Measurements from ENCODE around the gene PACRG.

Gene PACRG

GRCh38 chr6:163352011-163352685, 624.4 kb downstream of the PACRG start:
- no peak for TF ChIP-seq TAF1 (IDR thresholded peaks at IDR 0.05; ENCODE audit: low read depth, low read length)
- TF ChIP-seq PAX5 (IDR thresholded peaks at IDR 0.05; ENCODE audit: insufficient read depth, low read length, severe bottlenecking) = no peak
- no peak for TF ChIP-seq POLR2A (IDR thresholded peaks at IDR 0.05; ENCODE audit: low read depth, low read length)
- TF ChIP-seq POLR2AphosphoS5 (IDR thresholded peaks at IDR 0.05; ENCODE audit: low read depth, low read length) = no peak
- no peak for TF ChIP-seq POU2F2 (IDR thresholded peaks at IDR 0.05; ENCODE audit: low read depth, low read length)
- TF ChIP-seq SPI1 (IDR thresholded peaks at IDR 0.05; ENCODE audit: low read depth, low read length) = no peak
- no peak for FAIRE-seq
- no peak for DNase-seq (ENCODE audit: insufficient read length, low spot score)

DNA sequence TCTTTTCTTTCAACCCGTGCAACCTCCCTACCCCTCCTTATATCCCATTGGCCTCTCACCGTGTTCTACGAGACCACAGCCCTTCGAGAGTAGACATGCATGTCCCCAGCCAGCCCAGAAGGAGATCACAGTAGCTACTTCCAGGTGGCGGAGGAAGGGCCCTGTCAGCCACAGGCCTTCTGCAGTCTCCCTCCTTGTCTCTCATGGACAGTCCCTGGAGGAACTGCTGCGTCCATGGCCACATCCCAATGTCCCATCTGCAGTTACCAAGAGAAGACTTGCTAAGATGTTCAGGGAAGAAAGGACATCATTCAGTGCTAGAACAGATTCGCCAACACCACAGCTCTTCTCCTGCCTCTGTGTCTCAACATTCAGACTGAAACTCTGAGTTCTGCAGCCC, 625.2 kb downstream of the PACRG start:
- no peak for TF ChIP-seq POU2F2 (IDR thresholded peaks at IDR 0.05; ENCODE audit: low read depth, low read length)
- TF ChIP-seq POLR2A (IDR thresholded peaks at IDR 0.05; ENCODE audit: low read depth, low read length) = no peak
- no peak for TF ChIP-seq SPI1 (IDR thresholded peaks at IDR 0.05; ENCODE audit: low read depth, low read length)
- FAIRE-seq (no peak), DNase-seq (ENCODE audit: insufficient read length, low spot score) (no peak)

GRCh38 chr6:163354085-163354484, 626.3 kb downstream of the PACRG start:
- DNase-seq (ENCODE audit: insufficient read length, low spot score) (no peak), FAIRE-seq (no peak)

GRCh38 chr6:163354761-163355425, 627.1 kb downstream of the PACRG start:
- no peak for TF ChIP-seq TAF1 (IDR thresholded peaks at IDR 0.05; ENCODE audit: low read depth, low read length)
- TF ChIP-seq POLR2A (IDR thresholded peaks at IDR 0.05; ENCODE audit: low read depth, low read length) = no peak
- TF ChIP-seq PAX5 (IDR thresholded peaks at IDR 0.05; ENCODE audit: insufficient read depth, low read length, severe bottlenecking) = no peak
- TF ChIP-seq SPI1 (IDR thresholded peaks at IDR 0.05; ENCODE audit: low read depth, low read length) = peak; percentile 61
- TF ChIP-seq POLR2AphosphoS5 (IDR thresholded peaks at IDR 0.05; ENCODE audit: low read depth, low read length) = no peak
- peak; percentile 41 for FAIRE-seq
- DNase-seq (ENCODE audit: insufficient read length, low spot score) = no peak

More at GRCh38 chr6:163354085-163354484, 626.3 kb downstream of the PACRG start:
- TF ChIP-seq POU2F2 (IDR thresholded peaks at IDR 0.05; ENCODE audit: low read depth, low read length) = no peak
- no peak for TF ChIP-seq POLR2AphosphoS5 (IDR thresholded peaks at IDR 0.05; ENCODE audit: low read depth, low read length)
- TF ChIP-seq TAF1 (IDR thresholded peaks at IDR 0.05; ENCODE audit: low read depth, low read length) = no peak
- no peak for TF ChIP-seq PAX5 (IDR thresholded peaks at IDR 0.05; ENCODE audit: insufficient read depth, low read length, severe bottlenecking)
- no peak for TF ChIP-seq SPI1 (IDR thresholded peaks at IDR 0.05; ENCODE audit: low read depth, low read length)
- no peak for TF ChIP-seq POLR2A (IDR thresholded peaks at IDR 0.05; ENCODE audit: low read depth, low read length)

- DNase-seq (ENCODE audit: insufficient read length, low spot score) (no peak), FAIRE-seq (no peak)
- TF ChIP-seq SPI1 (IDR thresholded peaks at IDR 0.05; ENCODE audit: low read depth, low read length) (no peak), POLR2A (IDR thresholded peaks at IDR 0.05; ENCODE audit: low read depth, low read length) (no peak), TAF1 (IDR thresholded peaks at IDR 0.05; ENCODE audit: low read depth, low read length) (no peak), POU2F2 (IDR thresholded peaks at IDR 0.05; ENCODE audit: low read depth, low read length) (no peak), POLR2AphosphoS5 (IDR thresholded peaks at IDR 0.05; ENCODE audit: low read depth, low read length) (no peak), PAX5 (IDR thresholded peaks at IDR 0.05; ENCODE audit: insufficient read depth, low read length, severe bottlenecking) (no peak)
Measured at GRCh38 chr6:163355426-163355991, 627.7 kb downstream of the PACRG start.

DNA sequence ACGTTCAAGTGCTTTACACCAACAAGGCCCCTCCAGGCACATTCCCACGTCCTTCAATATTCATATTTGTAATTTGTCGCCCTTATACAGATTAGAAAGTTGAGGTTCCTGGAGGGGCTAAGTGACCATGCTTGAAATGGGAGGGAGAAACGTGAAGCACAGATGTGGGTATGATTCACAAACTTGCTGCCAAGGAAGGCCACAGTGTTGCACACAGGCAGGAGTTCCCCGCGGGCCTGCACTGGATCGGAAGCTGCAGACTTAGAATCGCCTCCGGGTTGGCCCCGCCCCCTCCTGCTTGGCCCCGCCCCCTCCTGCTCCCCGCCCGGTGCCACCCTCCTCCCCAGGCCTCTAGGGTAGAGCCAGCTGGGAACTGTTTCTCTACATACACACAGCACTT, 628.5 kb downstream of the PACRG start:
- FAIRE-seq (no peak), DNase-seq (ENCODE audit: insufficient read length, low spot score) (no peak)
- TF ChIP-seq POLR2AphosphoS5 (IDR thresholded peaks at IDR 0.05; ENCODE audit: low read depth, low read length) (no peak), TAF1 (IDR thresholded peaks at IDR 0.05; ENCODE audit: low read depth, low read length) (no peak), POU2F2 (IDR thresholded peaks at IDR 0.05; ENCODE audit: low read depth, low read length) (no peak), PAX5 (IDR thresholded peaks at IDR 0.05; ENCODE audit: insufficient read depth, low read length, severe bottlenecking) (no peak), SPI1 (IDR thresholded peaks at IDR 0.05; ENCODE audit: low read depth, low read length) (no peak), POLR2A (IDR thresholded peaks at IDR 0.05; ENCODE audit: low read depth, low read length) (no peak)

DNA sequence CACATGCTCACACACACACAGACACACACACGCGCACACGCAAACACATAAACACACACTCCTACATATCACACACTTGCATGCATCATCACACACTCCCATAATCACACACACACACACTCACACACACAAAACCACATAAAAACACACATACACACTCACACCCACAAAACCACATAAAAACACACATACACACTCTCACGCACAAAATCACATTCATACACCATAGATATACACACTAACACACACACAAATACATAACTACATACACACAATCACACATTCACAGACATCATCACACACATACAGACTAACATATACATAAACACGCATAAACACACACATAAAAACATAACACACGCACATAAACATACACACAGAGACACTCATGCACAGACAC, 629.0 kb downstream of the PACRG start:
- DNase-seq (ENCODE audit: insufficient read length, low spot score) (no peak), FAIRE-seq (peak; percentile 77)
- TF ChIP-seq PAX5 (IDR thresholded peaks at IDR 0.05; ENCODE audit: insufficient read depth, low read length, severe bottlenecking) (no peak), TAF1 (IDR thresholded peaks at IDR 0.05; ENCODE audit: low read depth, low read length) (no peak), POLR2A (IDR thresholded peaks at IDR 0.05; ENCODE audit: low read depth, low read length) (no peak), POLR2AphosphoS5 (IDR thresholded peaks at IDR 0.05; ENCODE audit: low read depth, low read length) (no peak), SPI1 (IDR thresholded peaks at IDR 0.05; ENCODE audit: low read depth, low read length) (no peak), POU2F2 (IDR thresholded peaks at IDR 0.05; ENCODE audit: low read depth, low read length) (no peak)

- TF ChIP-seq TAF1 (IDR thresholded peaks at IDR 0.05; ENCODE audit: low read depth, low read length) (no peak), POLR2AphosphoS5 (IDR thresholded peaks at IDR 0.05; ENCODE audit: low read depth, low read length) (no peak), POLR2A (IDR thresholded peaks at IDR 0.05; ENCODE audit: low read depth, low read length) (no peak), POU2F2 (IDR thresholded peaks at IDR 0.05; ENCODE audit: low read depth, low read length) (no peak), SPI1 (IDR thresholded peaks at IDR 0.05; ENCODE audit: low read depth, low read length) (no peak), PAX5 (IDR thresholded peaks at IDR 0.05; ENCODE audit: insufficient read depth, low read length, severe bottlenecking) (no peak)
- FAIRE-seq (no peak), DNase-seq (ENCODE audit: insufficient read length, low spot score) (no peak)
Measured at GRCh38 chr6:163364641-163365040, 636.9 kb downstream of the PACRG start.

All from GM12891 (cell line).